GM18499 (cell line): ENCODE measurements around the gene EXD1.
"Not testable (repeated sequence)": the region's sequence is repeated elsewhere in the genome, so short reads cannot be mapped to it uniquely, and the experiment has no call there.

Source experiments
- ATAC-seq: cut with Tn5 transposase; IDR thresholded peaks from one replicate; pipeline ENCODE4 v1.9.1; 2021; ENCODE audit warnings: moderate number of reproducible peaks; ENCODE audit not compliant: insufficient read depth, unreplicated experiment

Gene EXD1

GRCh38 chr15:41153733-41154132 is 76.8 kb downstream of the EXD1 start:
- ATAC-seq, result no peak

GRCh38 chr15:41151451-41152005 is 79.0 kb downstream of the EXD1 start:
- ATAC-seq, result no peak

GRCh38 chr15:41150279-41150678 is 80.3 kb downstream of the EXD1 start:
- no peak for ATAC-seq

- ATAC-seq, result no peak
Observed at GRCh38 chr15:41148065-41148464, 82.5 kb downstream of the EXD1 start.

GRCh38 chr15:41139619-41140018 is 90.9 kb downstream of the EXD1 start:
- ATAC-seq, result no peak

- not testable (repeated sequence) for ATAC-seq
Observed at GRCh38 chr15:41139112-41139511, 91.4 kb downstream of the EXD1 start.

GRCh38 chr15:41135580-41135979 is 95.0 kb downstream of the EXD1 start:
- not testable (repeated sequence) for ATAC-seq

GRCh38 chr15:41133454-41133853 is 97.1 kb downstream of the EXD1 start:
- no peak for ATAC-seq
